ENCODE data around the gene MACROD1.

The MACROD1 gene

DNA sequence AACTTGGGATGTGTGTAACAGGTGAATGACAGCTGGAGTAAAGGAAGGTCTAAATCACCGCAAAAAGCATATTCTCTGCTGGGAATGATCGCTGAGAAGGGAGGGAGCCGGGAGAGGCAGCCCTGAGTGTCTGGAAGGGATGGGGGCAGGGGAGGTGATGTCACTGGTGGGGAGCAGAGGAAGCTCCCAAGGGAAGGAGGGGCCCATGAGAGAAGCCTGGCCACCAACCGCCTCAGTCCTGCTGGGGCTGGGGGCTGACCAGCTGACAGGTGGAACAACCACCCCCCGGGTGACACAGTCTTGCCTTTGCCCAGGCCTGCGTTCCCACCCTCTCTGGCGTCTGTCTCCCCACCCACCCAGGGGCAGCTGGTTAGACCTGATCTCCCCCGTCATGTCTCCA is 136.1 kb downstream of the MACROD1 start:
- DNase-seq: no peak

DNA sequence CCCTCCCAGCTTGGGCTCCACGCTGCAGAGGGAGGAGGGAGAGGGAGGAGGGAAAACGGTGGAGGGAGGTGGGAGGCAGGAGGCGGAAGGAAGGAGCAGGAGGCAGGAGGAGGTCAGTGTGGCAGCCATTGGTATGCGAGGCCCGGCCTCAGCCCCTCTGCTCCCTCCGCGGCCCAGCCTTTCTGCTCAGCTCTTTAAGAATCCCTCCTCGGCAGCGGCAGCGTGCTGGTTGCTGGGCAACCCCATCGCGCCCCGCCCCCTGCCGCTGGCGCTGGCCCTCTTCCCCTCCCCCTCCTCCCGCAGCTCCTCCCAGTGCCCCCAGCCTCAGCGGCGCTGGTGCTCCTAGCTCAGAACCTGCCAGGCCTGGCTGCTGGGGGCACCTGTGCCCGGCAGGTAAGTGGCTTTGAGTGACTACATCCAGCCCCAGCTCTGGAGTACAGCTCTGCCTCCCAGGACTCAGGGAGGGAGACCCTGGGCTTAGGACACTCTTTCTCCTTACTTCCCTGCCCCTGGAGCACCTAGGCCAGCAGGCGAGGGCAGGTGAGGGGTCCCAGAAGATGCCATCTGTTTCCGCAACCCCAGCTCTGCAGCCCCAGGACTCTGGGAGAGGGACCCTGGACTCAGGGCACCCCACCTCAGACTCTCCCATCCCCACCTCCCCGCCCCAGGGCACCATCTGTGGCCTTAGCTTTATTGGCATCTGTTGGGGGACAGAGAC is 137.4 kb downstream of the MACROD1 start:
- DNase-seq: peak; percentile 30

GRCh38 chr11:64027651-64028397 is 138.1 kb downstream of the MACROD1 start:
- DNase-seq: no peak

- no peak for DNase-seq
Observed at GRCh38 chr11:64026575-64027205, 139.2 kb downstream of the MACROD1 start.

GRCh38 chr11:64025205-64025604 is 140.7 kb downstream of the MACROD1 start:
- no peak for DNase-seq

GRCh38 chr11:64023712-64024710 is 141.9 kb downstream of the MACROD1 start:
- no peak for DNase-seq

- DNase-seq: no peak
Observed at GRCh38 chr11:64022125-64022784, 143.7 kb downstream of the MACROD1 start.

DNA sequence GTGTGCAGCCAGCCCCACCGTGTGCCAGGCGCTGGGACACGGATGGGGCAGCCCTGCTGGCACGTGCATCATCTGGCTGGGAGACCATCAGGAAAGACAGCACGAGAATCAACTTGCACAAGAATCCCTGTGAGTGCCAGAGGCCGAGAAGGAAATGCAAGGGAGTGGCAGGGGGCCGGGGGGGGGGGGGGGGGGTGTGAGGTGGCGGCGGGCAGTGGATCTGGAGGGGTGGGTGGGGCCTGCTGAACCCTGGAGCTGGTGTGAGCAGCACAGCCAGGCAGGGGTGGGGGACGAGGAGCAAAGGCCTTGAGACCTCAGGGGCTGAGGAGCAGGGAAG is 144.2 kb downstream of the MACROD1 start:
- DNase-seq: no peak

DNA sequence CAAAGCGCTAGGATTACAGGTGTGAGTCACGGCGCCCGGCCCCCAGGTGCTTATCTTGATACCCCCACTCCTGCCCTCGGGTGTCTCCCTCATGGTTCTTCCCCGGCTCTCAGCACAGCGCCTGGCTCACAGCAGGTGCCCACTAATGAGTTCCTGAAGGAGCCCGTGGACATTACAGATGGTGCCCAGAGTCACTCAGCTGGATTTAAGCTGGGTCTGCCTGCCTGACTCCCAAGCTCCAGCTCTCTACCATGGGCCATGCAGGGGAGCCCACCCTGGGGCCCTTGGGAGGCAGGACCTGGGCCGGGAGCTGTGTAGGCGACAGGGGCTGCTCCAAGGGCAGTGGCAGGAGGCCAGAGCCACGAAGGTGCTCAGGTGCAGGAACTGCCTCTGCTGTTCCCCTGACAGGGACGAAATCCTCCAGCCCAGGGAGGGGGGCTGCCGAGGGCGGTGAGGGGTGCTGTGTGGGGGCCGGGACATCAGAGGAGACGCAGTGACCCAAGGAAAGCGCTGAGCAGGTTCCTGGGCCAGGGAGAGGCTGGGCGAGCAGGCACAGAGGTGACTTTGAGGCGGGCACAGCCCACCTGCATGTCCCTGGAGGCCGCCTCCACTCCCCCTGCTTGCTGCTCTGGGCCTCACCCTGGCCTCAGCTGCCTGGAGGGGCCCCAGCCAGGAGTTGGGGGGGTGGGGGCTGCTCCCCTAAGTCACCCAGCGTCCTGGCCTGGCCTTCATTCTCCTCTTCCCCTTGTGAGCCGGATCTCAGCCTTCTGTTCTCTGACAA is 144.7 kb downstream of the MACROD1 start:
- no peak for DNase-seq

GRCh38 chr11:64019106-64020037 is 146.5 kb downstream of the MACROD1 start:
- no peak for DNase-seq

DNA sequence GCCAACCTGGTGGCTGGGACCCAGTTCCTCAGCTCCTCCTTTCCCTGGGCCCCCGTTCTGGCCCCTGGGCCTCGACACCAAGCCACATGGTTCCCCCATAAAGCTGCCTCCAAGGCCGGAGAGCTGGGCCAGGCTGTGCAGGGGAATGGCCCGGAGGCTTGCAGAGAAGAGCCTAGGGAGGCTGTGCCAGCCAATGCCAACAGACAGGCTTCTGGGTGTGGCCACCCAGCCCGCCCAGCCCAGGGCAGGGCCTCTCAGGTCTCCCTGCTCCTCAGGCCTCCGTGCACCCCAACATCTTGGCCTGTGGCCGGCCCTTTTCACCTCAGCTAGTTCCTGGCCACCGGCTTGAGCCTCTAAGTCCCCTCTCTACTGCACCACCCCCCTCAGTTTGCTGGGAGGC is 147.6 kb downstream of the MACROD1 start:
- DNase-seq: no peak

- no peak for DNase-seq
Observed at GRCh38 chr11:64017945-64018224, 148.0 kb downstream of the MACROD1 start.

DNA sequence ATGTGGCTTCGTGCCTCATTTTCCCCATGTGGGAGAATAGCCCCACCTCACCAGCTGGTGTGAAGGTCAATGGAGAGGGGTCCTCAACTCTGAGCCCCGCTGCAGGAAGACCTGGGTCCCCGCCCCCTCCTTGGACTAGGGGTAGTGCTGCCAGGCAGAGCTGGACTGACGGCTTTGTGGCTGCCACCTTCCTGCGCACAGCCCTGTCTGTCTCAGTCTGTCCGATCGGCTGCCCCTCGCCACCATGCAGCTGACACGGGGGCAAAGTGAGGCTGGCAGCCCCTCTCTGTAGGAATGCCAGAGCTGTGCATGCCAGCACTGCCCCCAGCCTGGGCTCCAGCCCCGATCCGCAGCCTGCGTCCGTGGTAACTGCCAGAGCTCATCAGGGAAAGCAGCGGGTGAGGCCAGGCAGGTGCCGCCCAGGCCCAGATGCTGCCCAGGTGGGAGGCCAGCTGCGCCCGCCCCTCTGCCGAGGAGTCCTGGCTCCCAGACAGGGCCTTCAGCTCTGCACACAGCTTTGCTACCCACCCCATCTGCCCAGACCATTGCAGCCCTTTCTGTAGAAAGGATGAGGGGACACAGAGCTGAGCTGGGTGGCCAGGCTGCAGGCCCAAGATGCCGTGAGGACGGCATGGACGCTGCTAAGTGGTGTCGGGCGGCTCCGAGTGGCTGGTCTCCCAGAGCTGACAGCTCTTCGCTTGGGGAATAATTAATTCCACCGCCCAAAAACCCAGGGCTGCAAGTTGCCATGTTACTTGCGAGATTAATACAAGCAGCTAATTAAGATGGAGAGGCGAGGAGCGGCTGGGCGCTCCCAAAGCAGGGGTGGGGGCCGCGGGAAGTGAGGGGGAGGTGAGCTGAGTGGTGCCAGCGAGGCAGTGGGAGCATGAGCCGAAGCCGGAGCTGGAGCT is 149.7 kb downstream of the MACROD1 start:
- DNase-seq: no peak

- no peak for DNase-seq
Observed at GRCh38 chr11:64015510-64015909, 150.4 kb downstream of the MACROD1 start.

DNA sequence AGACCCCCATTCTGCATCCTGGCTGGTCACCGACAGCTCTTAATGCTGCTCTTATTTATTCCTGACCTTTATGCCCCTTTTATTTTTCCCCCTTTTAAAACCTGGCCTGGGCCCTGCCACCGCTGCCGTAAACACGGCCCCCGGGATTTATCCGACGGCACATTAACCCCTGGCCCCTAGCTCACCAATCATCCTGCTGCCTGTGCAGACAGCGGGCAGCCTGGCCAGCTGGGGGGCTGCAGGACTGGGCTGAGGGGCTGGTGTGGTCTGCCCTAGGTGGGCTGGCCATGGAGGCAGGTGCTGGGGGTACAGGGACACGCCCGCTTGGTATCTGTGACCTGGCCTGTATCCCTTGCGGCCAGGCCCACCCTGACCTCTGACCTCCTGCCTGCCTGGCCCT is 151.6 kb downstream of the MACROD1 start:
- DNase-seq: no peak

DNA sequence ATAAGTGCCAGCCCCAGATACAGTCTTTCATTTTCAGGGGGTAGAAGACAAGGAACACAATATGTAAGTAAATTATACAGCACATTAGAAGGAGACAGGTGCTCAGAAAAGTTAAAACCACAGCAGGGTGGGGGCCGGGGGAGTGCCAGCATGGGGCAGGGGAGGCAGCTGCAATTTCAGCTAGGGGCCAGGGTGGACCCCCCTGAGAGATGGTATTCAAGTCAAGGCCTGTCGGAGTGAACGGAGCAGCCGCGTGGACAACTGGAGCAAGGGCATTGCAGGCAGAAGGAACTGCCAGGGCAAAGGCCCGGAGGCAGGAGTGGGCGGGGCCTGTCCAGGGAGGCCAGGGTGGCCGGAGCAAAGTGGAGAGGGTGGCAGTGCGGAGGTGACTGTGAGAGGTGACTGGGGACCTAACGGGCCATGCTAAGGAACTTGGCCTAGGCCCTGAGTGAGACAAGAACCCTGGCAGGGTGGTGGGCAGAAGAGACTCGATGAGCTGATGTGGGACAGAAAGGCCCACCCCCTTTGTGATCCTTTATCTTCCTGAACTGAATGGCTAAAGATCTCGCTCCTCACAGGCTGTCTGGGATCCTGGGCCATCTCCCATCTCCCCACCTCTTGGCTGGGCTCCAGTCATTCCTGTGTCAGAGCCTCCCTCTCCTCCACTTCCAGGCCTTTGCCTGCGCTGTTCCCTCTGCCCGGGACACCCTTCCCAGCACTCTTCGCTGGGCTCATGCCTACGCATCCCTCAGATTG is 152.6 kb downstream of the MACROD1 start:
- no peak for DNase-seq

DNA sequence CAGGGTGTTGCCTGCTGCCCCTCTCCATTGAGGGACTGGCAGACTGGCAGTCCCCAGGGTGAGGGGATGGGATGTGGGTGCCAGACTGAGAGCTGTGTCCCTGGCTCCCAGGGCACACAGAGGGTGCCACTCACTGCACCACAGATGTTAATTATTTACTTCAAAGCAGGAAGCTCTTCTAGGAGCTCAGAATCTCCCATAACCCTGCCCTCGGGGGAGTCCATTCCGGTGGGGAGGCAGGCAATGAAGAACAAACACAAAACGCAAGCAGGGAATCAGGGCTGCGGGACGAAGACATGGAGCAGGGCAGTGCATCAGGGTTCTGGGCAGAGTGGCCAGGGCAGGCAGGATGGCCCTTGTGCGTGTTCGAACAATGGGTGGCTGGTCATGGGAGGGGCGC is 154.5 kb downstream of the MACROD1 start:
- DNase-seq: no peak

DNA sequence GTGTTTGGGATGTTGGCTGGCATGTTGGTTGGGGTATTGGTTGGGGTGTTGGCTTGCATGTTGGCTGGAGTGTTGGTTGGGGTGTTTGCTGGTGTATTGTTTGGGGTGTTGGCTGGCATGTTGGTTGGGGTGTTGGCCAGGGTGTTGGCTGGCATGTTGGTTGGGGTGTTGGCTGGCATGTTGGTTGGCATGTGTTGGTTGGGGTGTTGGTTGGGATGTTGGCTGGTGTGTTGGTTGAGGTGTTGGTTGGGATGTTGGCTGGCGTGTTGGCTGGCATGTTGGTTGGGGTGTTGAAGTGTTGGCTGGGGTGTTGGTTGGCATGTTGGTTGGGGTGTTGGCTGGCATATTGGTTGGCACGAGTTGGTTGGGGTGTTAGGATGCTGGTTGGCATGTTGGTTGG is 155.1 kb downstream of the MACROD1 start:
- DNase-seq: no peak

GRCh38 chr11:64009710-64010109 is 156.2 kb downstream of the MACROD1 start:
- no peak for DNase-seq
